ENCODE data around the gene FLCN.

The FLCN gene

DNA sequence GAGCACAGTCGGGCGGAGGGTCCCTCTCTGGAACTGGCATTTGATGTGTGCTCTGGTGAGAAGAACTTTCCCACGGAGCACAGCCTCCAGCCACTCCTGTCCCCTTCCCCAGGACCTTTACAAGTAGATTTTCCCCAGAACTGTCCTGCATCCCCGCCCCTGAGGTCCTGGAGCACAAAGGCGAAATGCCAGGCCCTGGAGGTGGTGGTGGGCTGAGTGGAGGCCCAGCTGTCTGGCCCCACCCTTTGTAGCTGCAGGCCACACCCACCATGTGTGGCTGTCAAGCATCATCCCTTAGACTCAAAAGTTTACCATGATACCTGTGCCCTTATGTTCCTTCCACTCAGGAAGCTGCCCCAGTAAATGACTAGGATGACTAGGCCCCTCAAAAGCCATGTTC is 68.6 kb downstream of the FLCN start:
- H3K4me3 ChIP-seq (ENCODE audit: insufficient read depth, low read depth, low read length) = no peak overlapping the region
- peaks cover 13% of the 10 kb centered on the region for H3K36me3 ChIP-seq (ENCODE audit: control insufficient read depth, insufficient read depth, low read length)
- 81 to 85% methylated on average over 5 of the region's 5 CpGs for WGBS, 2 experiments
- H3K27ac ChIP-seq (ENCODE audit: insufficient read depth, low read depth, low read length, poor library complexity, severe bottlenecking) = no peak overlapping the region
- no peaks in the 10 kb centered on the region for H3K27me3 ChIP-seq (ENCODE audit: control insufficient read depth, insufficient read depth, low read length, poor library complexity, severe bottlenecking)
- H3K9me3 ChIP-seq (ENCODE audit: control insufficient read depth, low read length) = no peaks in the 10 kb centered on the region
- peaks cover 12% of the 10 kb centered on the region for H3K4me1 ChIP-seq (ENCODE audit: control insufficient read depth, insufficient read depth, low read length)

DNA sequence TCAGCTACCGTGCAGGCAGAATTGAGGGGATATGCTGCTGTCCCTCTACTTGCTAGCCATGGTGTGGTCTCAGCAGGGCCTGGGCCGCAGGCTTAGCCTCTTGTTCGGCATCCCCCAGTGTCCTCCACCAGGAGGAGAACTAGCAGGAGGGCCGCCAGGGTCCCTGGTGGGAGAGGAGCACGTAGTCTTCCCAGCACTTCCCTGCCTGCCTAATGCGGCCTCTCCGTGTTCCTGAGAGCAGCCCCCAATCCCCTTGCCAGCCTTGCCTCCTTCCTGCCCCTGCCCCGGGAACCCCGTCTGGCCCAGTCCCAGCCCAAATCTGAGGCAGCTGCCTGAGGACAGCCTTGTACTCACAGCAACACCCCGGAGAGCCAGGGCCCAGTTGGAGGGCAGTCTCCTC is 69.0 kb downstream of the FLCN start:
- peaks cover 12% of the 10 kb centered on the region for H3K4me1 ChIP-seq (ENCODE audit: control insufficient read depth, insufficient read depth, low read length)
- no peaks in the 10 kb centered on the region for H3K9me3 ChIP-seq (ENCODE audit: control insufficient read depth, low read length)
- no peak overlapping the region for H3K4me3 ChIP-seq (ENCODE audit: insufficient read depth, low read depth, low read length)
- H3K27me3 ChIP-seq (ENCODE audit: control insufficient read depth, insufficient read depth, low read length, poor library complexity, severe bottlenecking) = no peaks in the 10 kb centered on the region
- 92 to 93% methylated on average over 10 of the region's 10 CpGs for WGBS, 2 experiments
- H3K27ac ChIP-seq (ENCODE audit: insufficient read depth, low read depth, low read length, poor library complexity, severe bottlenecking) = no peak overlapping the region
- H3K36me3 ChIP-seq (ENCODE audit: control insufficient read depth, insufficient read depth, low read length) = peaks cover 15% of the 10 kb centered on the region

DNA sequence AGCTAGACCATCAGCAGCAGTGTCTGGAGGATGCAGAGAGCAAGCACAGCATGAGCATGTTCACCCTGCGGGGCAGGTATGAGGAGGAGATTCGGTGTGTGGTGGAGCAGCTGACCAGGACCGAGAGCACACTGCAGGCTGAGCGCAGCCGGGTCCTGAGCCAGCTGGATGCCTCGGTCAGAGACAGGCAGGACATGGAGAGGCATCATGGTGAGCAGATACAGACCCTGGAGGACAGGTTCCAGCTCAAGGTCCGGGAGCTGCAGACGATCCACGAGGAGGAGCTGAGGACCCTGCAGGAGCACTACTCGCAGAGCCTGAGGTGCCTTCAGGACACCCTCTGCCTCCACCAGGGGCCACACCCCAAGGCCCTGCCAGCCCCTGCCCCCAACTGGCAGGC is 69.6 kb downstream of the FLCN start:
- no peaks in the 10 kb centered on the region for H3K9me3 ChIP-seq (ENCODE audit: control insufficient read depth, low read length)
- H3K27ac ChIP-seq (ENCODE audit: insufficient read depth, low read depth, low read length, poor library complexity, severe bottlenecking) = no peak overlapping the region
- H3K4me1 ChIP-seq (ENCODE audit: control insufficient read depth, insufficient read depth, low read length) = peaks cover 12% of the 10 kb centered on the region
- no peaks in the 10 kb centered on the region for H3K27me3 ChIP-seq (ENCODE audit: control insufficient read depth, insufficient read depth, low read length, poor library complexity, severe bottlenecking)
- peaks cover 15% of the 10 kb centered on the region for H3K36me3 ChIP-seq (ENCODE audit: control insufficient read depth, insufficient read depth, low read length)
- 95% methylated on average over 10 of the region's 10 CpGs for WGBS, 2 experiments
- no peak overlapping the region for H3K4me3 ChIP-seq (ENCODE audit: insufficient read depth, low read depth, low read length)

GRCh38 chr17:17166446-17166845 is 70.5 kb downstream of the FLCN start:
- Histone ChIP-seq H3K36me3 (ENCODE audit: control insufficient read depth, insufficient read depth, low read length) (peaks cover 22% of the 10 kb centered on the region), H3K9me3 (ENCODE audit: control insufficient read depth, low read length) (no peaks in the 10 kb centered on the region), H3K4me3 (ENCODE audit: insufficient read depth, low read depth, low read length) (no peak overlapping the region), H3K4me1 (ENCODE audit: control insufficient read depth, insufficient read depth, low read length) (peaks cover 3% of the 10 kb centered on the region), H3K27me3 (ENCODE audit: control insufficient read depth, insufficient read depth, low read length, poor library complexity, severe bottlenecking) (no peaks in the 10 kb centered on the region), H3K27ac (ENCODE audit: insufficient read depth, low read depth, low read length, poor library complexity, severe bottlenecking) (no peak overlapping the region)
- 96% methylated on average over 8 of the region's 8 CpGs for WGBS, 2 experiments

DNA sequence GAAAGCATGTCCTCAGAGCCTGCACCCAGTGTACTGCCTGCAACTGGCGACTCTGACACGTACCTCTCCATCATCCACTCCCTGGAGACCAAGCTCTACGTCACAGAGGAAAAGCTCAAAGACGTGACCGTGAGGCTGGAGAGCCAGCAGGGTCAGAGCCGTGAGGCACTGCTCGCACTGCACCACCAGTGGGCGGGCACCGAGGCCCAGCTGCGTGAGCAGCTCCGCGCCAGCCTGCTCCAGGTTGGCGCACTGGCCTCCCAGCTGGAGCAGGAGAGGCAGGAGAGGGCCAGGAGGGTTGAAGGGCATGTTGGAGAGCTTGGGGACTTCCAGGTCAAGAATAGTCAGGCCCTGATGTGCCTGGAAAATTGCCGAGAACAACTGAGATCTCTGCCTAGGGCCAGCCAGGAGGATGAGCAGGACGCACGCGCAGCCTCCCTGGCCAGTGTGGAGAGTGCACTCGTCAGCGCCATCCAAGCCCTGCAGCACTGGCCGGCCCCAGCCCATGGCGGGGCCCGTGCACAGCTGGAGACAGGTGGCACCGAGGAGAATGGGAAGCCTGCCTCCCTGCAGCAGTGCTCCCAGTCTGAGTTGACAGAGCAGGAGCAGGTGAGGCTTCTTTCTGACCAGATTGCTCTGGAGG is 71.2 kb downstream of the FLCN start:
- H3K9me3 ChIP-seq (ENCODE audit: control insufficient read depth, low read length) = no peaks in the 10 kb centered on the region
- peaks cover 26% of the 10 kb centered on the region for H3K36me3 ChIP-seq (ENCODE audit: control insufficient read depth, insufficient read depth, low read length)
- no peak overlapping the region for H3K4me3 ChIP-seq (ENCODE audit: insufficient read depth, low read depth, low read length)
- H3K27me3 ChIP-seq (ENCODE audit: control insufficient read depth, insufficient read depth, low read length, poor library complexity, severe bottlenecking) = no peaks in the 10 kb centered on the region
- H3K27ac ChIP-seq (ENCODE audit: insufficient read depth, low read depth, low read length, poor library complexity, severe bottlenecking) = no peak overlapping the region
- WGBS, 2 experiments = 94 to 96% methylated on average over 23 of the region's 23 CpGs
- no peaks in the 10 kb centered on the region for H3K4me1 ChIP-seq (ENCODE audit: control insufficient read depth, insufficient read depth, low read length)

DNA sequence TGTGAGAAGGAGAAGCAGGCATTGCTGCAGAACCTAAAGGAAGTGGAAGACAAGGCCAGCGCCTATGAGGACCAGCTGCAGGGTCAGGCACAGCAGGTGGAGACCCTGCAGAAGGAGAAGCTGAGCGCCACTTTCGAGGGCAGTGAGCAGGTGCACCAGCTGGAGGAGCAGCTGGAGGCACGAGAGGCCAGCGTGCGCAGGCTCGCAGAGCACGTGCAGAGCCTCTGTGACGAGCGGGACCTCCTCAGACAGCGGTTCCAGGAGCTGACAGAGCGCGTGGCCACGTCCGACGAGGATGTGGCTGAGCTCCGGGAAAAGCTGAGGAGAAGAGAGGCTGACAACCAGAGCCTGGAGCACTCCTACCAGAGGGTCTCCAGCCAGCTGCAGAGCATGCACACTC is 72.3 kb downstream of the FLCN start:
- WGBS, 2 experiments = 96 to 97% methylated on average over 17 of the region's 17 CpGs
- no peak overlapping the region for H3K4me3 ChIP-seq (ENCODE audit: insufficient read depth, low read depth, low read length)
- H3K4me1 ChIP-seq (ENCODE audit: control insufficient read depth, insufficient read depth, low read length) = no peaks in the 10 kb centered on the region
- H3K9me3 ChIP-seq (ENCODE audit: control insufficient read depth, low read length) = no peaks in the 10 kb centered on the region
- H3K27me3 ChIP-seq (ENCODE audit: control insufficient read depth, insufficient read depth, low read length, poor library complexity, severe bottlenecking) = no peaks in the 10 kb centered on the region
- H3K27ac ChIP-seq (ENCODE audit: insufficient read depth, low read depth, low read length, poor library complexity, severe bottlenecking) = no peak overlapping the region
- H3K36me3 ChIP-seq (ENCODE audit: control insufficient read depth, insufficient read depth, low read length) = peaks cover 26% of the 10 kb centered on the region

DNA sequence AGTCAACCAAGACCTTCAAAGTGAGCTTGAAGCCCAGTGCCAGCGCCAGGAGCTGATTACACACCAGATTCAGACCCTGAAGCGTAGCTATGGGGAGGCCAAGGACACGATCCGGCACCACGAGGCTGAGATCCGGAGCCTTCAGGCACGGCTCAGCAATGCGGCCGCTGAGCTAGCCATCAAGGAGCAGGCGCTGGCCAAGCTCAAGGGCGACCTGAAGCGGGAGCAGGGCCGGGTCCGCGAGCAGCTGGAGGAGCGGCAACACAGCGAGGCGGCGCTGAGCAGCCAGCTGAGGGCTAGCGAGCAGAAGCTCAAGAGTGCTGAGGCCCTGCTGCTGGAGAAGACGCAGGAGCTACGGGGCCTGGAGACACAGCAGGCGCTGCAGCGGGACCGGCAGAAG is 72.8 kb downstream of the FLCN start:
- no peak overlapping the region for H3K27ac ChIP-seq (ENCODE audit: insufficient read depth, low read depth, low read length, poor library complexity, severe bottlenecking)
- 96% methylated on average over 25 of the region's 25 CpGs for WGBS, 2 experiments
- no peaks in the 10 kb centered on the region for H3K27me3 ChIP-seq (ENCODE audit: control insufficient read depth, insufficient read depth, low read length, poor library complexity, severe bottlenecking)
- H3K9me3 ChIP-seq (ENCODE audit: control insufficient read depth, low read length) = no peaks in the 10 kb centered on the region
- no peak overlapping the region for H3K4me3 ChIP-seq (ENCODE audit: insufficient read depth, low read depth, low read length)
- no peaks in the 10 kb centered on the region for H3K4me1 ChIP-seq (ENCODE audit: control insufficient read depth, insufficient read depth, low read length)
- H3K36me3 ChIP-seq (ENCODE audit: control insufficient read depth, insufficient read depth, low read length) = peaks cover 26% of the 10 kb centered on the region
